Smooth muscle cell of the brain vasculature (primary cell): ENCODE measurements around the gene TEX29.
A peak's percentile ranks its signal among the peaks of the same experiment; 100 is the strongest.

Experiments used
- DNase-seq: peaks from one replicate; pipeline ENCODE4 v3.0.0-alpha.2; 2012; ENCODE audit warnings: low read depth, low spot score

Gene TEX29

DNA sequence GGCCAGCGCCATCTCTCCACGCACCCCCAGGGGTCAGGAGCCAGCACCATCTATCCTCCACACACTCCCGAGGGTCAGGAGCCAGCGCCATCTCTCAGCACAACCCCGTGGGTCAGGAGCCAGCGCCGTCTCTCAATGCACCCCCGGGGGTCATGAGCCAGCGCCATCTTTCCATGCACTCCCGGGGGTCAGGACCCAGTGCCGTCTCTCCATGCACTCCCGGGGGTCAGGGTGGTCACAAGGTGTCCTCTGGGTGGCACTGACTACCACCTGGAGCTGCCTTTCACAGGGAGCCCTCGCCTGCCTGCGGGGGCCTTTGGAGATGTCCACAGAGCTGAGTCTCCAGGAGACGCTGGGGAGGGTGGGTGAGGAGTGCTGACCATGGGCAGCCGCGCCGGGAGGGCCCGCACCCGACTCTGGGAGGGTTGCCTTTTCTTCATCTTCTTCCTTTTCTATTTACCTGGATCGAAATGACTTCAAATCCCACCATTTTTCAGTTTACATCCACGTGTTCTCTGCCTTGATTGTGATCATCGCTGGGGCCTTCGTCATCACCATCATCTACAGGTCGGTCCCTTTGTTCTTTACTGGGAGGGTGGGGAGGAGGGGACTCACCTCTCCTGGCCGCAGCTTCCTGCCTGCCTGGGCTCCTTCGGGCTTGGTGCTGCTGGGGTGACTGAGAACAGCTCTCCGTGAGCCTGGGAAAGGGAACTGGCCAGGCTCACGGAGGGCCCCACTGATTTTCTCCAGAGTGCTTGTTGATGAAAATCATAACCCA, 19.1 kb downstream of the TEX29 start:
- no peak for DNase-seq

DNA sequence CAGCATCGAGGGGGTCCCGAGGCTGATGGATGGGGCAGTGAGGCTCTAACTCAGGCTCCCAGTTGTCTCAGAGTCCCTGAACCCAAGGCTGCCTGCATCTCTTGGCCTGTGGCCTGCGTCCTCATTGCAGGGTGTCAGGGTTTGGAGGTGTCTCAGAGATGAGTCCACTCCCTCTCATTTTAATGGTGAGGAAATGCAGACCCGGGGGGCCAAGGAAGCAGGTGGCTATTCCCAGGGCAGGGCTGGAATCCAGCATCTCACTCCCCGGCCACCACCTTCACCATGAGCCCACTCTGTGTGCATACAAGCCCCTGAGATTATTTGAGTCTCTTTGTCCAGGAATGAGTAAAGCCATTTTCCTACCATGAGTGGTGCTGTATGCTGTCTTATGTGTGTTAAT, 21.4 kb downstream of the TEX29 start:
- DNase-seq, result no peak

DNA sequence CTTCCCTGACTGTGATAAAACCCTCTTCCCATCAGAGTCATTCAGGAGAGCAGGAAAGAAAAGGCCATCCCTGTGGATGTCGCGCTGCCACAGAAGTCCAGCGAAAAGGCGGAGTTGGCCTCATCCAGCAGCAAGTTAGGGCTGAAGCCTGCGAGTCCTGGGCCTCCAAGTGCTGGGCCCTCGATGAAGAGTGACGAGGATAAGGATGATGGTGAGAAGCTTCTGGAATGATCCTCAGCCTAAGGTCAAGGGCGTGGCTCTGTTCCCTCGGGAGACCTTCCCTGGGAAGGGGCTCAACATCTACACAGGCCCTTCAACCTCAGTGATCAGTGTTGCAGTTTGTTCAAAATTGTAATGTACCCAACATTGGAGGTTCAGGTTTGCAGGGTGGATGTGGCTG, 22.3 kb downstream of the TEX29 start:
- no peak for DNase-seq

DNA sequence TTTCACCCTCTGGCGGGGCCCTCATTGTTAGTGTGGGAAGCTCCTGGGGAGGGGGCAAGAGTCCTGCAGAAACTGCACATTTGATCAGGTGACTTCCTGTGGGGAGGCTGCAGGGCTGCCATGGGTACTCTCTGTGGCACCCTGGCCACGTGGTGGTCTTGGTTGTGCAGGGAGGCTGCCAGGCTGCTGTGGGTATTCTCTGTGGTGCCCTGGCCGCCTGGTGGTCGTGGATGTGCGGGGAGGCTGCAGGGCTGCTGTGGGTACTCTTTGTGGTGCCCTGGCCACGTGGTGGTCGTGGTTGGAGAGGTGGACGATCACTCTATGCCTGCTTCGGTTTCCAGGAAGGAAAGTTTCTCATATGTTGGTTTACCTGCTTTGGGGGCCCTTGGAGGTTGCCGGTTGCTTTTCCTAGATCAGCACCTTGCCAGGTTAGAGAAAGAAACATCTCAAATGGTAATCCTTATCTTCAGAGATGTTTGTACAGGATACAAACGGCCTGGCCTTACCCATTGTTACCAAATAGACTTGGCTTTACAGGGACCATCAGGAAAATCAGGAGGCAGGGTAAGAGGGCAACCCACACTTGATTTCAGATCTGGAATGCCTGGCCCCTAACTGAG, 22.9 kb downstream of the TEX29 start:
- no peak for DNase-seq

DNA sequence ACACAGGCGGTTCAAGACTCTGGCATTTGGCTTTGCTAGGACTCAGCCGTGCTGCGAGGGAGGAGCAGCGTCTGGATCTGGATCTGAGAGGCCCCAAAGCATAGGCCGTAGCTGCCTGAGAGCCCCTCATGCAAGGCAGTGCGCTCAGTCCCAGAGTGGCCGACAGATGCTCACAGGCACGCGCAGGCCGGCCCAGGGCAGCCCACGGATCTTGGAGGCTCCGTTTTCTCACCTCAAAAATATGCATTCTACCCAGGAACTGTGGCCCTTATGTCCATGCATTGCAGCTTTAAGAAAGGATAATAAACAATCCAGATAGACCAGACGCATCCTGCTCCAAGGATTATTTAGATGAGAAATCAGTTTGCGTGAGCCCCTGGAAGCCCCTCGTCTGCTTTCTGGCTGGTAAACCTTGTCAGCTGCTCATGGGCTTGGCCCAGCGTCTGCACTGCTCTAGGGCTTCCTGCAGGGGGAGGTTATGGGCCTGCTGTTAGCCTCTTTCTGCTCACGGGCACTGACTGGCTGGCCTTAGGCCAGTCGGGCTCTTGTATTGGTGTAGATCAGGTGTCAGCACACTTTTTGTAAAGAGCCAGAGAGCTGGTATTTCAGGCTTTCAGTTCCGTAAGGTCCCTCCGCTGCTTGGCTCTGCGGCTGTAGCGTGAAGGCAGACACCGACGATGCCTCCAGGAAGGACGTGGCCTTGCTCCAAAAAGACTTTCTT, 24.2 kb downstream of the TEX29 start:
- DNase-seq, result peak; percentile 9

DNA sequence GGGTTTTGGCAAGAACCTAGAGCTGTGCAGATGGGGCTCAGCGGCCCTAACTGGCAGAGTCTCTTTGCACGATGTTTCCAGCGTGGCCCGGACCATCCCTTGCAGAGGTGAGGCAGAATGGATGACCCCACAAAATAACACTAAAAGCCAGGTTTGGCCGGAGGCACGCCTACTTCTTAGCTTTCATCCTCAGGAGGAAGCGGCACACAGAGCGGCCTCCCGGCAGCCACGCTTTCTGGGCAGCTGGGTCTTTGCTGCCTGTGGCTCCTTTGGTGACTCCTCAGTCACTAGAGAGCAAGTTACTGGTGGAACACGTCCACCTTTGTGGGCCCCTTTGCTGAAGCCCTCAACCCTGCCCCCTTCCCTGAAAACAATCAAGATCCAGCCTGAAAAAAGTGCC, 25.2 kb downstream of the TEX29 start:
- DNase-seq, result no peak

DNA sequence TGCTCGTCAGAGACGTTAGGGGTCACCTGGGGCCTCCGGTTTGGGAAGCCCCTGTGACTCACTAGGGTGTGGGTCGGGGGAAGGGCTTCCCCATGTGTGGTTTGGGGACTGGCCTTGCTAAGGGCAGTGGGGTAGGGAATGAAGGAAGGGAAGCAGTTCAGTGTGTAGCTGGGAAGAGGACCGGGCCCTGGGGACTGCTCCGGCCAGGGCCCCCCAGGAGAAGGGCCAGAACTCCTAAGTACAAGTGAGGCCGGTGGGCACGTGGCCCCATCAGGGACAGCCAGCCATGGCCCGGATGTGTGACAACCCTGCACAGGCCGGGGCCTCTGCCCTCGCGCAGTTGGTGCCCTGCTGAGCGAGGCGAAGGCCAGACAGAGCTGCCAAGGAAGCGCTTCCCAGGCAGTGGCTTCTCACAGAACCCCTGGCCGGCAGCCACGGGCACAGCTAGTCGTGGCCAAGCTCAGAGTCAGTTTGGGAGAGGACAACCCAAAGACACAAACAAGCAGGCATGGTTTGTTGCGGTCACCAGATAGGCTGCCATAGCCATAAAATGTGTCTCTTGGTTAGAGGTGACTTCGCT, 25.7 kb downstream of the TEX29 start:
- no peak for DNase-seq

DNA sequence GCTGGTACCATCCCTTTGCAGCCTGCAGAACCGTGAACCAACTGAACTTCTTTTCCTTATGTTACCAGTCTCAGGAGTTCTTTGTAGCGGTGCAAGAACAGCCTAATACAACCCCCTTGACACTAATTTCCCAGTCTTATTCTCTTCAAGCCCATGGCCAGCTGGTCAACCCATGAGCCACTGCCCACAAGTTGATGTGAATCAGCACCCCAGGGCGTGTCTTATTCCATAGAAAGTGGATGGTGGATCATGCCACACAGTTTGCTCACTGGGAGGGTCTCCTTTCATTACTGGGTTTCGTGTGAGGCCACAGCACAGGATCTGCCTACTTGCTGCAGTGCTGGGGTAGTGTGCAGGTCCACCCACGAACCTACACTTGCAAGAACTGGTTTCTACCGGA, 27.0 kb downstream of the TEX29 start:
- no peak for DNase-seq

DNA sequence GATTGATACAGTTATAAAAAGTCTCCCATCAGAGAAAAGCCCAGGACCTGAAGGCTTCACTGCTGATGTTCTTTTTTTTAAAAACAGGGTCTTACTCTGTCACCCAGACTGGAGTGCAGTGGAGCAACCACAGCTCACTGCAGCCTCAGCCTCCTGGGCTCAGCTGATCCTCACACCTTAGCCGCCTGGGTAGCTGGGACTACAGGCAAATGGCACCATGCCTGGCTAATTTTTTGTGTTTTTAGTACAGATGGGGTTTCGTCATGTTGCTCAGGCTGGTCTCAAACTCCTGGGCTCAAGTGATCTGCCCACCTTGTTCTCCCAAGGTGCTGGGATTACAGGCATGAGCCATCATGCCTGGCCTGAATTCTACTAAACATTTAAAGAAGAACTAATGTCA, 33.1 kb downstream of the TEX29 start:
- no peak for DNase-seq

DNA sequence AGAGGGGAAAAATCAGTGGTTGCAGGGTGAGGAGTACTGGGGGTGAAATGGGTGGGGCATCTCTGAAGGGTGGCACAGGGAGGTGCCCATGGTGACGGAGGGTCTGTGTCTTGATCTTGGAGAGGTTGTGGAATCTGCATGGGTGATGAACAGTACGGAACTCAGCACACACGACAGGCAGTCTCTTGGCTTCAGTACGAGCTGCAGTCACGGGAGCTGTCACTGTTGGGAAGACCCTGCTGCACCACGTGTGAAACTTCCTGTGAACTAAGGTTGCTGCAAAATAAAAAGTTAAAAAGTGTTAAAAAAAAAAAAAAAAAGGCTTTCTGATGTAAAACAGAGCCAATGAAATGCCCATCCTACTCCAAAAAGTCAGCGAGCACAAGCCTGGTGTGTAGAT, 34.3 kb downstream of the TEX29 start:
- DNase-seq, result no peak

DNA sequence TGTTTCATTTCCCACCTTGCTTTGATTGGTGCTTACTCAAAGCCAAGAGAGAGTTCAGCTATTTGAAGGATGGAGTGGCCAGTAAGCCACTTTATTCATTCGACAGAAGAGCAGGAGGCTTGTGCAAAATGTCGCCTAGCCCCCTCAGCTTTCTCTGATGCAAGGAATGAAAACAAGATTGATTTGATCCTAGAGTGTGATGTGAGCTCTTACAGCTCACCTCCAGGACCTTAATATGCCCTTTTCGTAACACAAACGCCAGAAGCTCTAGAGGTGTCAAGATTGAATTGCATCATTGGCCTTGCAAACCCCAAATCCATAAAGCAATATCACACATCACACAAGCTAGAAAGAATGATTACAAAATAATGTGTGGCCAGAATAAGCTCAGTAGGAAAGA, 36.4 kb downstream of the TEX29 start:
- DNase-seq, result no peak

DNA sequence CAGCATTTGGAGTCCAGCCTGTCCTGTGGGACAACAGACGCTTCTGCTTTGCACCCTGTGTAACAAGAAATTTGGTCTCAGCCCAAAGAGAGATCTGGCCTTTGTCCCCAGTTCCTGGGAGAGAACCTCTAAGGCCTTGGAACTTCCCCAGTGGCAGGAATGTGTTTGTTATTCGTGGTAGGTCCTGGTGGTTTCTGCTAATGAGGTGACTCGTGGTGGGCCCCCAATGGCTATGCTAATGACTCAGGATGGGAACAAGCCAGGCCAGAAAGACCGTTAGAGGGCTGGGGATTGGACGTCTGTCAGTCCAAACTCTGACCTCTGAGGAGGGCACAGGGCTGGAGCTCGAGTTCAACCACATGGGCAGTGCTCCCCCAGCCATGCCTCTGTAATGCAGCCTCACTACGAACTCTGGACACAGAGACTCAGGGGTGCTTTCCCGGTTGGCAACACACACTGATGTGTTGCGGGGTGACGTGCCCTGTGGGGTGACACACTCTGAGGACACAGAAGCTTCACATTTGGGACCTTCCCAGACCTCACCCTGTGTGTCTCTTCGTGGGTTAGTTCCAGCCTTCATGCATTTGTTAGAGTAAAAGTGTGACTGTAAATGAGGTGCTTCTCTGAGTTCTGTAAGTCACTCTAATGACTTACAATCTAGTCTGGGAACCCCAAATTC, 38.9 kb downstream of the TEX29 start:
- DNase-seq, result no peak

DNA sequence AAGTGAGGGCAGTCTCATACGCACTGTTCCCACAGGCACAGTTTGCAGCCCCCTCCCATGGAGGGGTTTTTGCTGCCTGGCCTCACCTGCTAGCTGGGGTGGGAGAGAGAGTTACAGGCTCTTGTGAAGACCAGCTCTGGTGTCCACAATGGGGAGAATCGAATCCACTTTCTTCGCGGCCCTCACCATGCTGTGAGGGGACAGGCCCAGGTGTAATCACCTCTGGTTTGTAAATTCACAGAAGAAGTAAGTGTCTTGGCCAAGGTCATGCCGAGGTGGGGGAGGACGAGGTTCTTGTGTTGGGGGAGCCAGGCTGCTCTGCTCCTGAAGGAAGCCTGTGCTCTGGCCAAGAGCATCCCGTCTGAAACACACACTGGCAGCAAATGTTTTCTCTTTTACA, 39.5 kb downstream of the TEX29 start:
- no peak for DNase-seq

DNA sequence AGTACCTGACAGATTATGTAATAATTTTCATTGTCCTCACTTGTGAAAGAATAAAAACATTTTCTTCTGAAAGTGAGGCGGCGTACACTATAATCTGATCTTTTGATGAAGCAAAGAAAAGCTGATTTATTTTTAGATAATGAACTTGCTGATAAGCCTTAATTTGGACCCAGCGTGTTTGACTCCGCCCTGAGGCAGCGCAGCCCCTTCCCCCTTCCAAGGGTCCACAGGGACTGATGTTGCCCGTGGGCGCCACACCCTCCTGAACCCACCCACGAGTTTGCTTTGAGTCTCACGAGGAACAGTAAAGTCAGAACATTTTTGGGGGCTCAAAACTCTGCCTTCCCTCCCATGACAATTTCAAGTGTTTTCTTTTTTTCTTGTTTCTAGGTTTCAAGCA, 40.0 kb downstream of the TEX29 start:
- DNase-seq, result no peak

DNA sequence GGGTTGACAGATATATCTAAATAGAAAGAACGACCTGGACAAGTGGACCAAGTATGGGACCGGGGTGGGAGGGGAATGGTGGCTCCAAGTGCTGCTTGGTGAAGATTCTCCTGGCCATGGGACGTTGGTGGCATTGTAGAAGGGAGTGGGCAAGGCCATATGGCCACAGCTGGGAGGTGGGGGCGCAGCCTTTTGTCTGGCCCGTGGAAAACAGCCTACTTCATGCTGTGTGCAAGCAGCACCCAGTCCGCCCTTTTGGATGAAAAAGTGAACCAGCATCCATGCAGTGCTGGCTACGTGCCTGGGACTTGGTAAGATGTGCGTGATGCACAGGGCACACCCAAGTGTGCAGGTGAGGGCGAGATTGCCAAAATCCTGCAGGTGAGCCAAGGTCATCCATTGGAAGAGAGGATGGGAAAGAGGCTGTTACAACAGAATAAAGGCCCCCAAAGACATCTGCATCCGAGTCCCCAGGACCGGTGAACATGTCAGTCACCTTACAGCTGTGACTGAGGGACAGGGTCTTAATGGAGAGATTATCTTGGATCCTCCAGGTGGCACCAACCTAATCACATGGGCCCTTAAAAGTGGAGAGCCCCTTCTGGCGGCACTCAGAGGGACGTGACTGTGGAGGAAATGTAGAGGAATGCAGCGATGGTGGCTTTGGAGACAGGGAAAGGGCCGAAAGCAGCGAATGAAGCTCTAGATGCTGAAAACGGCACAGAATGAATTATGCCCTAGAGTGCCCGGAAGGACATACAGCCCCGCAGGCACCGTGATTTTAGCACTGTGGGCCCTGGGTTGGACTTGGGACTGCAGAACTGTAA, 40.8 kb downstream of the TEX29 start:
- DNase-seq, result no peak

DNA sequence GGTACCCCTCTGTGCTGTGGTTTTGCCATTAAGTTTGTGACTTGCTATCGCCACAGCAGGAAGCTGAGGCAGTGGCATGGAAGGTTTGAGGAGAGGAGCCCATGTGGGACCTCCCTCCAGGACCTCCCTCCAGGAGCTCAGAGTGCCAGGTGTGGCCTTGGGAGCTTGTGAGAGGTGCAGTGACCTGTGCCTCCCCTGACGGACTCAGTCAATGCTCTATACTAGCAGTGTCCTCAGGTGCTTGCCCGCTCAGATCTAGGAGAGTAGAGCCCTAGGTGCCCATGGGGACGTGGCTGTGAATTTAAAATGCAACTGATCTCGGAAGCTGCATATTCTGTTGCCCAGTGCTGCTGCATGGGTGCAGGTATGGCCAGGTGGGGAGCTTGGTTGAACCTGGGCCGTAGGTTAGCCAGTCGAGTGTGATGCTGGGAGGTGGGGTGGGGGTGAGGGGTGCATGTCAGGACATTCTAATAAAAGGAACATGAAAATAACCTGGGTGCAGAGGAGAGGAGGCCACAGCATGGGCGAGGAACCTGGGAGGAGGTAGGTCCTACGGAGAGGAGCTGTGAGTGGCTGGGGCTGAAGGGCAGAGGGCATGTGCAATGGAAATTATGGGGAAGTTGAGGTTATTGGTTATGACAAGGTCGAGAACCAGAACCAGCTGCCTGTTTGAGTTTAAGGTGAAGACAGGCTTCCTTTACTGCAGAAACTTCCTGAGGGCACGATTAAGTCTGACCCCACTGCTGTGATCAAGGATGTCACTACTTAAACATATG, 41.6 kb downstream of the TEX29 start:
- no peak for DNase-seq

DNA sequence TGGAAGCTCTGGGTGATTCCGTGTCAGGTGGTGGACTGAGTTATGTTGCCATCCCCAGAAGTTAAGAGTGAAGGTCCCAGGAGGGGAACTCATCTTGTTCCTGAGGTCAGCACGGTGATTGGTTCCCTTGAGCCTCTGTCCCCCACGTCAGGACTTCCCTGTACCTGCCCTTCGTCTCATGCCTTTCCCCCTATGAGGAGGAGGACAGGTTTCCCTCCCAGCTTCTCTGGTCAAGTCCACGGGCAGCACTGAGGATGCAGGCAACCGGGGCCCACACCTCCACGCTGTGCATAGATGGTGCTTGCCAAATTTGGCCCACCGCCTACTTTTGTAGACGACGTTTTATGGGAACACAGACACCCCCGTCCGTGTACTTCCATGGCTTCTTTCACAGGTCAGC, 42.7 kb downstream of the TEX29 start:
- no peak for DNase-seq

DNA sequence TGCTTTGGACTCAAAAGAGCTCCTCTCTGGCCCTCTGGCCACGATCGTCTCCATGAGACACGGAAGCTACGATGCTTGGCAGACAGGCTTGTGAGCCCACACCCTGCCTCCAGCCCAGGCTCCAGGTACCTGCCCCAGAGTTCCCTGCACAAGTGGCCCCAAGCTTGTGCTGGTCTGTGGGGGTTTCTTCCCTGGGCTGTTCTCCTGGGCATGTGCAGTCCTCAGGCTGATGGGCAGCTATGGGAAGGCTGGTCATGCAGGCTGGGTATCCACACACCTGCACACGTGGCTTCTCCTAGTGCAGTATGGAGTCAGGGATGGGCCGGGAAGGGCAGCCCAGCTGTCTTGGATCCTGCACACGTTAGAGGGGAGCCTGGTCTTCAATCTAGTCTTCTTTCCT, 43.1 kb downstream of the TEX29 start:
- DNase-seq, result no peak

DNA sequence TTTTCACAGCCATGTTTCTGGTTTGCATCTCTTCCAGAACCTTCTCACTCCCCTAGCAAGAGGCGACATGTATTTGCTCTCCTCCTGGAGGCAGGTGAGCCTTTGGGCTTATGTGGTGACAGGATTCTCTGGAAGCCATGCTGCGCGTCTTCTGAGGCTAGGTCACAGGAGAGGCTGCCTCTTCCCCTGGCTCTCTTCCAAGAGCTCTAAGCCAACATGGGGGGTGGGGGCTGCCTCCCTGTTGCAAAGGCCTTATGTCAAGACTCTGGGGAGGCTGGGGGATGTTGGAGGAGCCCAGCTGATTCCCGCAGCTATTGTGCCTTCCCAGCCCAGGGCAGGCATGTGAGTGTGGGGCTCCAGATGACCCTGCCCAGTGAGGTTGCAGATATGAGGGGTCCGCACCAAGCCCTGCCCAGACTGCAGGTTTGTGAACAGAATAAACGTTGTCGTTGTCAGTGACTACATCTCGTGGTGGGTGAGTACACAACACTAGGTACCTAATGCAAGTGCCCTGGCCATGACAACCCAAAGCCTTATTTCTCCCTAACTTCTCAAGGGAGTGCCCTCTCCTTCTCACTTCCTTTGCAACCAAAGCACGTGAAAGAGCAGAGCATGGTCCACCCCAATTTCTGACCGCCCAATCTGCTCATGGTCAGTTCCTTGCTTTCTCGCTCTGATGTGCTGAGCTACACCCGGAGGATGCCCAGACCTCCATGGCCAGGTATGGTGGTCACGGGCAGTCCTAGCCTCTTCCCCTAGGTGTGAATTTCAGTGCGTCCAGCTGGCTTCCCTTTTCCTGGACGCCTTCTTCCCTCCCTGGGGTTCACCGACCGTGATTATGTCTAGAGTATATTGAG, 44.9 kb downstream of the TEX29 start:
- no peak for DNase-seq
